Brain pericyte (primary cell): Measurements from ENCODE around the gene TAF5L.
A peak's percentile ranks its signal among the peaks of the same experiment; 100 is the strongest.

ENCODE experiments used
- DNase-seq: peaks from one replicate; pipeline ENCODE4 v3.0.0-alpha.2; 2012; ENCODE audit warnings: low read depth, low spot score

Gene TAF5L

GRCh38 chr1:229625915-229626831 lies at the start of gene TAF5L, which contains the start of gene URB2:
TSS of gene TAF5L (minus strand) at chr1:229626122. CDS start at chr1:229614482, 11,640 bp downstream.
TSS of gene URB2 (plus strand) at chr1:229626247. CDS start at chr1:229627634, 1,387 bp downstream.
- peak; percentile 27 for DNase-seq

GRCh38 chr1:229675396-229675795 lies 49.5 kb upstream of the TAF5L start:
- DNase-seq = no peak

- no peak for DNase-seq
Measured at GRCh38 chr1:229674042-229674441, 48.1 kb upstream of the TAF5L start.

GRCh38 chr1:229672246-229672645 lies 46.3 kb upstream of the TAF5L start:
- no peak for DNase-seq

GRCh38 chr1:229671310-229671709 lies 45.4 kb upstream of the TAF5L start:
- no peak for DNase-seq

- no peak for DNase-seq
Measured at GRCh38 chr1:229669333-229669732, 43.4 kb upstream of the TAF5L start.

- DNase-seq = no peak
Measured at GRCh38 chr1:229666585-229666984, 40.7 kb upstream of the TAF5L start.

- DNase-seq = no peak
Measured at GRCh38 chr1:229665912-229666558, 40.1 kb upstream of the TAF5L start.

GRCh38 chr1:229664133-229664689 lies 38.3 kb upstream of the TAF5L start:
- no peak for DNase-seq

- DNase-seq = no peak
Measured at GRCh38 chr1:229661897-229662296, 36.0 kb upstream of the TAF5L start.

- no peak for DNase-seq
Measured at GRCh38 chr1:229661022-229661877, 35.3 kb upstream of the TAF5L start.

- no peak for DNase-seq
Measured at GRCh38 chr1:229657993-229658755, 32.3 kb upstream of the TAF5L start.

GRCh38 chr1:229655781-229656180 lies 29.9 kb upstream of the TAF5L start:
- no peak for DNase-seq

GRCh38 chr1:229653420-229653819 lies 27.5 kb upstream of the TAF5L start:
- DNase-seq = no peak

GRCh38 chr1:229651546-229651945 lies 25.6 kb upstream of the TAF5L start:
- no peak for DNase-seq

GRCh38 chr1:229650045-229650444 lies 24.1 kb upstream of the TAF5L start:
- no peak for DNase-seq

GRCh38 chr1:229648406-229648805 lies 22.5 kb upstream of the TAF5L start:
- DNase-seq = no peak

- no peak for DNase-seq
Measured at GRCh38 chr1:229645324-229645993, 19.5 kb upstream of the TAF5L start.

- DNase-seq = no peak
Measured at GRCh38 chr1:229643996-229644745, 18.2 kb upstream of the TAF5L start.
